Panc1 (cell line): ENCODE data around the gene CRYAA. TPM values are rescaled to one million over a fixed set of nuclear protein-coding genes. Genes with fewer than 3 reads are reported as not detected.
"Not testable (repeated sequence)": the region's sequence is repeated elsewhere in the genome, so short reads cannot be mapped to it uniquely, and the experiment has no call there.

Source experiments
- ATAC-seq: fragments of 200-7000 bp; cut with Tn5 transposase; 2 replicates; pipeline ENCODE4 v1.9.1; 2020; ENCODE audit warnings: mild to moderate bottlenecking, moderate library complexity
- BruUV-seq: library from RNA; stranded (reverse); fragments of 400-500 nt; replicated peaks from 2 replicates; lab custom pipeline; 2021; lab: Mats Ljungman, UMichigan
- CTCF ChIA-PET: fragments of 300-600 bp; sonication (Branson Sonifier 250); formaldehyde crosslinking; loops from one replicate; lab custom pipeline; 2022; ENCODE audit warnings: antibody characterized with exemption; lab: Charles Lee
- POLR2A ChIA-PET: fragments of 300-600 bp; sonication (Branson Sonifier 250); formaldehyde crosslinking; loops from one replicate; lab custom pipeline; 2022; ENCODE audit warnings: antibody characterized with exemption; lab: Charles Lee
- DNase-seq: peaks from one replicate; pipeline ENCODE4 v3.0.0-alpha.2; 2010; ENCODE audit warnings: low read depth, low spot score
- H3K27ac ChIP-seq: 2 replicates; pipeline ENCODE4 v1.5.1; 2011; ENCODE audit warnings: mild to moderate bottlenecking, low read length, inconsistent platforms
- H3K27me3 ChIP-seq: fragments of 200-500 bp; sonication (Bioruptor generic); 2 replicates; pipeline ENCODE4 v1.6.0; 2014; ENCODE audit warnings: low read length, inconsistent platforms; ENCODE audit not compliant: control insufficient read depth, insufficient read depth
- H3K36me3 ChIP-seq: fragments of 200-500 bp; sonication (Bioruptor generic); 2 replicates; pipeline ENCODE4 v1.5.1; 2014; ENCODE audit warnings: inconsistent platforms, mild to moderate bottlenecking, low read length, moderate library complexity; ENCODE audit not compliant: control insufficient read depth, insufficient read depth
- H3K4me1 ChIP-seq: 2 replicates; pipeline ENCODE4 v1.5.1; 2011; ENCODE audit warnings: inconsistent platforms, mild to moderate bottlenecking, low read length, moderate library complexity; ENCODE audit not compliant: control insufficient read depth, insufficient read depth
- H3K4me3 ChIP-seq, 2 experiments: 2 replicates each; pipeline ENCODE4 v1.5.1; 2011 to 2012; ENCODE audit warnings: low read depth in 2 of 2, low read length in 2 of 2, mild to moderate bottlenecking in 2 of 2, inconsistent platforms in 1 of 2, moderate library complexity in 1 of 2
- H3K9me3 ChIP-seq: fragments of 200-500 bp; sonication (Bioruptor generic); 2 replicates; pipeline ENCODE4 v1.5.1; 2014; ENCODE audit warnings: low read depth, mild to moderate bottlenecking, inconsistent platforms, low read length, moderate library complexity; ENCODE audit not compliant: control insufficient read depth, insufficient read depth
- in situ Hi-C: cut with HindIII; loops from 2 replicates; pipeline ENCODE4 v1.10.0; 2016; ENCODE audit warnings: low sequenced_read_pairs, low pct_unique_long_range_greater_than_20kb
- intact Hi-C: fragments of 100-400 bp; cut with micrococcal nuclease; formaldehyde crosslinking; loops from one replicate; pipeline ENCODE4 v1.10.0; 2022; ENCODE audit not compliant: unreplicated experiment
- total RNA-seq: library from RNA; stranded (reverse); gene quantifications from one replicate; pipeline ENCODE4 v1.2.1, GENCODE V29; 2021; ENCODE audit not compliant: unreplicated experiment

Gene CRYAA
- total RNA-seq, 1 experiment from 2014 or later = 2.1 TPM

DNA sequence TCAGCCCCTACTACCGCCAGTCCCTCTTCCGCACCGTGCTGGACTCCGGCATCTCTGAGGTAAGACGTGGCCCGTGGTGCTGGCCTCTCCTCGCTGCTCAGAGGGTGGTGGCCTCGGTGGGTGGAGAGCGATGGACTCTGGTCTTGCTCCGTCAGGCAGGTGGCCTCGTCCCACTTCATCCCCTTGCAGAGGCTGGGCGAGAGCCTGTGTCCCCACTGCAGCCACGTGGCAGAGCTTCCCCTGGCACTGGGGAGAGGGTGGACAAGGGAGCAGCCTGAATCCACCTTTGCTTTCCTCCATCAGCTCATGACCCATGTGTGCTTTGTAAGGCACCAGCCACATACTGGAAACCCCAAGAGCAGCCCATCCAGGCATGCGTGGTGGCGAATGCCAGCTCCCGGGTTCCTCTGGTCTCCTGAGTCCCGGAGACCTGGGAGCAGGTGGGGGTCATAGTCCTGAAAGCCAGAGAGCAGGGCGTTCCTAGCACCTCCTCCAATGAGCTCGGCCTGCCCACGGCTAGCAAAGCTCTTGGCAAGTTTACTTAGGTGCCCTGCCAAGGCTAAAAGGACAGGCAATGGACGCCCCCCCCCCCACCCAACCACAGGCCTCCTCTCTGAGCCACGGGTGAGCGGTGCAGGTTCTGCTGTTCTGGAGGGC, 550 bp downstream of the CRYAA start:
- BruUV-seq, intact Hi-C loops, H3K4me1 ChIP-seq, H3K27ac ChIP-seq, in situ Hi-C loops, H3K9me3 ChIP-seq, POLR2A ChIA-PET, H3K27me3 ChIP-seq, CTCF ChIA-PET, H3K4me3 ChIP-seq, DNase-seq, H3K36me3 ChIP-seq: not testable (repeated sequence)
- ATAC-seq = peak; percentile 7; the same call in 1 of the 2 replicates

DNA sequence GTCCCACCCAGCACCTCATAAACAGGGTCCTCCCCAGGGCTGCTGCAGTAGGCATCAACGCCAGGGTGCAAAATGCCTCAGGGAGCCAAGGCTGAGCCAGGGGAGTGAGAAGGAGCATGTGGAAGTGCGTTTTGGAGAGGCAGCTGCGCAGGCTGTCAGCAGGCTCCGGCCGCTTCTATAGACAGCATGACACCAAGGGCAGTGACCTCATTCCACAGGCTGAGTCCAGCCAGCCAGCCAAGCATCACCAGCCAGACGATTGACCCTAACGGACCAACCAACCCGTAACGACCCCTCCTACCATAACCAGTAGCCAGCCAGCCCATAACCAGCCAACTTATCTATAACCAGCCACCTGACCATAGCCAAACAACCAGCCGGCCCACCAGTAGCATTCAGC, 1.1 kb downstream of the CRYAA start:
- H3K27me3 ChIP-seq, H3K36me3 ChIP-seq, BruUV-seq, POLR2A ChIA-PET, H3K4me3 ChIP-seq, intact Hi-C loops, CTCF ChIA-PET, H3K27ac ChIP-seq, H3K9me3 ChIP-seq, H3K4me1 ChIP-seq, in situ Hi-C loops, DNase-seq: not testable (repeated sequence)
- peak; percentile 46; the same call in 1 of the 2 replicates for ATAC-seq

DNA sequence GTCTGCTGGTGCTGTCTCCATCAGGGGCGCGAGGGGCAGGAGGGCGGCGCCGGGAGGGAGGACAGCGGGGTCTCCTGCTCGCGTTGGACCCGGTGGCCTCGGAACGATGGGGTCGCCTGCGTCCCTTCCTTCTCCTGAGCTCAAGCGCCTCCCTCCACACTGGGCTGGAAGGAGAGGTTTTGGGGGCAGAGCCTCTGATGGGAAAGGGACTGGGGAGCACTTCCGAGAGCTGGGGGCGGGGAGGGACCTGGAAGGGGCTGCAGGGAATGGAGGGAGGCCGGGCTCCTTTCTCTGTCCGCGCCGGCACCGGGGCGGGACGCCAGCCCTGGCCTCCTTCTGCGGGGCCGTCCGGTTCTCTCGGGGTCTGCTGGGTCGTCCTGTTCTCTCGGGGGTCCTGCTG, 4.0 kb downstream of the CRYAA start:
- BruUV-seq, CTCF ChIA-PET: not testable (repeated sequence)
- peak; percentile 42; the same call in 1 of the 2 replicates for ATAC-seq

DNA sequence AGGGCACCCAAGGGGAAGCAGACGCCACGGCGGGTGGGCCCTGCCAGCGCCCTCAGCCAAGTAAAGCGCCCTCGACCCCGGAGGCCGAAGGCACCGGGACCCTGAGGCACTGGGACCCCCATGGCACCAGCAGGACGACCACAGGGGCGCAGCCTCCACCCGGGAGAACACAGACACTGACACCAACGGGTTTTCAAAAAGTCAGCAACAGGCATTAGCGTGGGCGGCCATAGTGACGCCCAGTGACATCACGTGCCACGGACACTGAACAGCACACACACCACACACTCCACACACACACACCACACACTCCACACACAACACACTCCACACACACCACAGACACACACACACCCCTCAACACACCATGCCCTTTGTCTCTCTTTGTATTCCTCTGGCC, 4.6 kb downstream of the CRYAA start:
- H3K27ac ChIP-seq, H3K36me3 ChIP-seq, H3K9me3 ChIP-seq, POLR2A ChIA-PET, CTCF ChIA-PET, BruUV-seq, intact Hi-C loops, H3K4me3 ChIP-seq, H3K4me1 ChIP-seq, ATAC-seq, H3K27me3 ChIP-seq, DNase-seq, in situ Hi-C loops: not testable (repeated sequence)

More for the DNA sequence above, 4.0 kb downstream of the CRYAA start:
- H3K36me3 ChIP-seq, H3K4me1 ChIP-seq, DNase-seq, H3K27ac ChIP-seq, POLR2A ChIA-PET, H3K27me3 ChIP-seq, H3K4me3 ChIP-seq, in situ Hi-C loops, intact Hi-C loops, H3K9me3 ChIP-seq: not testable (repeated sequence)

DNA sequence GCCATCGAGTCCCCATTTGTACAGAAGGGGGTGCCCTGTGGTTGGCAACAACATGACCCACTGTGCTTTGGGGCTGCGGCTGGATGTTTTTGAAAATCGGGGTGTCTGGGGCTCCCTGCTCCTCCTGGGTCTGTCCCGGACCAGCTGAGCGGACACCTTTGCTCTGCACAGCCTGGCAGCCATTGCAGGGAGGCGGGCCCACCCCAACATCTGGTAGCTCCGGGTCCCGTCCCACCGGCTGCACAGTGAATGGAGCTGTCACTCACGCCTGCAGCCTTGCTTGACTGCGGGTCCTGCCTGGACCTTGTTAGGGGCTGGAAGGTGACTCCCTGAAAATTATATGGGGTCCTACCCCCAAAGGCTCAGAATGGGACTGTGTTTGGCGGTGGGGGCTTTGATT, 5.1 kb downstream of the CRYAA start:
- H3K36me3 ChIP-seq, POLR2A ChIA-PET, CTCF ChIA-PET, in situ Hi-C loops, H3K4me1 ChIP-seq, H3K9me3 ChIP-seq, H3K4me3 ChIP-seq, intact Hi-C loops, H3K27me3 ChIP-seq, H3K27ac ChIP-seq, DNase-seq, ATAC-seq, BruUV-seq: not testable (repeated sequence)

DNA sequence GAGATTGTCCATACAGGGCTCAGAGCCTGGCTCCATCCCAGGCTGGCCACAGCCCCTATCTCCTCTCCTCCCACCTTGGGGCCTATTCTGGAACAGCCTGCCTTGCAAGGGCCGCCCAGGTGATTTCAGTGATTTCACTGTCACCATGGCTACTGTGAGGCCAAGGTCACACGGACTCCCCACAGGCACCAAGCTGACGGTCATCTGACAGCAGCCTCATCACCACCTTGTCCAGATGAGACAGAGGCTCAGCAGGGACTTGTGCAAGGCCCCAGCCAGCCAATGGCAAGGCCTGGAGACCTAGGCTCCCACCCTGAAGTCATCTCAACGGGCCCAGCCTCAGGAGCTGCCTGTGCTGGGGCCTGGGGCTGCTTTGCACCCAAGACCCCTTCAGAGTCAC, 6.2 kb downstream of the CRYAA start:
- H3K36me3 ChIP-seq, ATAC-seq, in situ Hi-C loops, H3K27me3 ChIP-seq, H3K4me3 ChIP-seq, H3K4me1 ChIP-seq, CTCF ChIA-PET, BruUV-seq, intact Hi-C loops, H3K9me3 ChIP-seq, H3K27ac ChIP-seq, POLR2A ChIA-PET, DNase-seq: not testable (repeated sequence)

DNA sequence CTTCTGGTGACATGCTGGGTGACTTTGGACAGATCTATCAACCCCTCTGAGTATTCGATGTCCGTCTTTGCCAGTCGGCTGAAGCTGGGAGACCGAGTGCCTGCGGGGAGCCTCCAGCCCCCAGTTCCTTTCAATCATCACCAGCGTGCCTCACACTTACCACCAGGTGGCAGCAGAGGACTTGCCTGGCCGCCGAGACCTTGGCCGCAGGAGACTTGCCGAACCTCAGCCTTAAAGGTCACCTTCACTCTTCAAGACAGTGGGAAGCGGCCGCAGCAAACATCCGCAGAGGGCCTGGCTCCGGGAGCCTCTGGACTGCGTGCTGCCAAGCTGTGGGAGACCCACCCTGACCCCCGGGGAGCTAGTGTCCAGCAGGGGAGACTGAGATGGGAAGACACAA, 7.8 kb downstream of the CRYAA start:
- POLR2A ChIA-PET, H3K9me3 ChIP-seq, DNase-seq, CTCF ChIA-PET, BruUV-seq, in situ Hi-C loops, H3K36me3 ChIP-seq, H3K4me3 ChIP-seq, H3K4me1 ChIP-seq, intact Hi-C loops, H3K27me3 ChIP-seq, H3K27ac ChIP-seq: not testable (repeated sequence)
- peak; percentile 74 for ATAC-seq
